ENCODE results near the gene PAX4.
"Not testable (repeated sequence)": the region's sequence is repeated elsewhere in the genome, so short reads cannot be mapped to it uniquely, and the experiment has no call there.

The PAX4 gene

GRCh38 chr7:127578036-127578684 is 39.8 kb downstream of the PAX4 start:
- no peak for FAIRE-seq
- DNase-seq (ENCODE audit: insufficient read length, low spot score): no peak

GRCh38 chr7:127571741-127572505 is 46.0 kb downstream of the PAX4 start:
- DNase-seq (ENCODE audit: insufficient read length, low spot score) (no peak), FAIRE-seq (no peak)
- no peak for TF ChIP-seq CTCF (IDR thresholded peaks at IDR 0.05; ENCODE audit: insufficient read depth, missing control alignments)

More at GRCh38 chr7:127578036-127578684, 39.8 kb downstream of the PAX4 start:
- peak; percentile 19 for TF ChIP-seq CTCF (IDR thresholded peaks at IDR 0.05; ENCODE audit: insufficient read depth, missing control alignments)

GRCh38 chr7:127568034-127568433 is 49.9 kb downstream of the PAX4 start:
- FAIRE-seq; DNase-seq (ENCODE audit: insufficient read length, low spot score): not testable (repeated sequence)

GRCh38 chr7:127566242-127566641 is 51.7 kb downstream of the PAX4 start:
- FAIRE-seq (no peak), DNase-seq (ENCODE audit: insufficient read length, low spot score) (no peak)
- TF ChIP-seq CTCF (IDR thresholded peaks at IDR 0.05; ENCODE audit: insufficient read depth, missing control alignments): no peak

Measured in D721Med (cell line).